GM18907 (cell line): ENCODE measurements around the gene SCN4B.

Source experiments
- ATAC-seq: cut with Tn5 transposase; IDR thresholded peaks from one replicate; pipeline ENCODE4 v1.9.1; 2021; ENCODE audit warnings: mild to moderate bottlenecking, moderate library complexity; ENCODE audit not compliant: unreplicated experiment

The SCN4B gene

DNA sequence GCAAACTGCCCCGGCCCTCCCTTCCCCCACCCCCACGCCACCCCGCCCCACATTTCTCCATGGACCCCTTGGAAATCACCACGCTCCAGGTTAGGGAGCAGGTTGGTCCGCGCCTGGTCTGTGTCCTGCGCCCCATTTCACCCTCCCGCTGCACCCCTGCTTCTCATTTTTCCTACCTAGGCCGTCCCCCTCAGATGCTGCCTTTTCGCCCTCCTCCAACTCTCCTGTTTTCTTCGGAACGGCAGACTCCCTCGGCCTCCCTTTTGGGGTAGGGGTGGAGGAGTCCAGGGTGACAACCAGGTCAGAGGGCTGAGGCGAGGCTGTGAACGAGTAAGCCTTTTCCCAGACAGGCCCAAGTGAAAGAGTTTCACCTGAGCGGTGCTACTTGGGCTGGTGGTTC, 893 bp upstream of the SCN4B start:
- no peak for ATAC-seq

DNA sequence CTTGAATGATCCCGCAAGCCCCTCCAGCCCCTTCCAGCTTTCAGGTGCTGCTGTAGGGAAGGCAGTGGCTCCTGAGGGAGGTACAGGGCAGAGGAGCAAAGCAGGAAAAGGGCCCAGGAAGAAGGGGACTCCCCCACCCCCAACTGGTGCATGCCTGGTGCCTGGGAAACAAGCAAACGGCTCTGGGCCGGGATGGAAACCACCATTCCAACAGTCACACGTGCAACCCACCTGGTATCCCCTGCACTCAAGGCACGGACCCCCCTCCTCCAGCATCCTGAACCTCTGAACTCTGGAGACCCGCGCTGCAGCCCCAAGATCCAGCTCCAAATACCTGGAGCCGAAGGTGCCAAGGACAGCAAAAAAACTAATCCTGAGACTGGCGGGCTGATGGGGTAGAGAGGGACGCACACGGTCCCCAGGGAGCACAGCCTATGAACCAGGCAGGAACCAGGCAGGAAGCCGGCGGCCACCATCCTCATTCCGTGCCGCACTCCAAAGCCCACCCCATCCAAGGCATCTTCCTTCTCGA, 537 bp downstream of the SCN4B start:
- ATAC-seq, result no peak

DNA sequence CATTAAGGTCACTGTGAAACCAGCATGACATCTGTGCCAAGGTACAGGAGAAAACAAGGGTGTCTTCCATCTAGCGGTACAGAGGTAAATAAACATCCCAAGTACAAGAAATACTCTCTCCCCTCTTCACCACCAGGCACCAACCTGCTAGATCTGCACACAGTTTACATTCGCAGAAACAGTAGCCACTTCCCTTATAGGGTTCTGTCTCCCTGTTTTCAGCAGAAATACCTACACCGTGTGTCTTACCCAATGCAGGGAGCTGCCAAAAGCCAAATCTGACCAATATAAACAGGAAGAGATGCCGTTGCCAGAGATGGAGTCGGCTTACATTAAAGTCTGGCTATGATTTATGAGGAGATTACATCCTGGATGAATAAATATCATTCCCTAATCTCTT, 1.2 kb downstream of the SCN4B start:
- no peak for ATAC-seq

DNA sequence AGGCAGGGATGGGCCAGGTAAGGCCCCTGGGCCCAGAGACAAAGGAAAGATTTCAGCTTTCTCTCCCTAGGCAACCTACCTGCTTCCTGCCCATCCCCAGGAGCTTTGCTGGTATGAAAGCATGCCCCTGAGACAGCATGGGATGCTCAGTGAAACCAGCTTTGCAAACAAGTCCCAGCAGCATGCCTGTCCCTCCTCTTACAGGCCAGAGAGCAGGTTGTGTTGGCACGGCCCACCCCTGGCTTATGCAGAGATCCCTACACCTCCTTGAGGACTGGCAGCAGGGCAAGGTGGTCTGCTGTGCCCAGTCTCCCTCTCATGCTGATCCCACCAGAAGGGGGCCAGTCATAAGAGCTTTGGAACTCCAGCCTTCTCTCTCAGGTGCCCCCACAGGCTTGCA, 3.1 kb downstream of the SCN4B start:
- ATAC-seq, result no peak

DNA sequence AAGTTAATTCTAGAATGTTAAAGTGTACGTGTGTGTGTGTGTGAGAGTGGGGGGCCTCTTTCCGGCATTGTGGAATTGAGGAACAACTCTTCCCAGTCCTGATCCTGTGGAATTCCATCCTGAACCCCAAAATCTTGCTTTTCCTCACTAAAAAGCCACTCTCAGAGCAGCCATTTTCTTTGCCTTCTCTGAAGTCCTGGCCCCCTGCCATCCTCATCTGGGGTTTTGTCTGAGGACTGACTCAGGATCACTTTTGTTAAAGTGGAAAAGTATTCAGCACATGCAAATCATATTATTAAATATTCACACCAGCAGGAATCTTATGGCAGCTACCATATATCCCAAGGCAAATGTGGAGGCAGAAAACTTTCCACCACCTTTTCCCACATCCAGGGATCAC, 3.8 kb downstream of the SCN4B start:
- ATAC-seq, result no peak

DNA sequence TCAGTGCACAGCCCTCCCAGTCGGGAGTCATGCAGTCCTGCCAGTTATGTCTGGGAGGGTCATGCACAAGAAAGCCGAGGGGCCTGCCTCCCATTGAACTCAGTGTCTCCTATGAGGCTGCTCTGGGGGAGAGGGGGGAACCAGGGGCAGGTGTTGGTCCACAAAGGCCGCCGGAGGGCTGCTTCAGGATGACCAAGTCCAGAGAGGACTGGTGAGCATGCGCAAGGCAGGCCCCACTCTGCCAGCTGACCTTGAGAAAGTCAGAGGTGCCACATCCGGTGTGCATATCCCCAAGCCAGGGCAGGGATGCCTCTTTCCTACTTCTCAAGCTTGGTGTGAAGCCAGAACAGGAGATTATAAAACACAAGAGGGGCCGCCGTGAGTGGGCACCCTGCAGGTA, 4.4 kb downstream of the SCN4B start:
- ATAC-seq, result no peak

DNA sequence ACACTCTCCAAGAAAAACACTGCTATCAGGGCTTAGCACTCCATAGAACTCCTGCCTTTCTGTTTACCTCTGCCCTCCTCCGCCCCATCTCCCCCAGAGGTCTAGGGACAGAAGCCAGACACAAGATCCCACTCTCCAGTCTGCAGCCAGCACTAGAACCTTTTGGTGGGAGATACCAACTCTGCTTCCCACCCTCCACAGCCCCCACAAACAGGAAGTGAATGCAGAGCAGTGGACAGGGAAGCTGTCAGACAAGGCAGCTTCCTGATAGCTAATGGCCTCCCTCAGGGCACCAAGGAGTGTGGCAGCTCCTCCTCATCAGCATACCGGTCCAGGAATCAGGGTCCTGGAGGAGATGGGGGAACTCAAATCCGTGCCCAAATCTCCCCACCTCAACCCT, 5.1 kb downstream of the SCN4B start:
- ATAC-seq, result no peak

DNA sequence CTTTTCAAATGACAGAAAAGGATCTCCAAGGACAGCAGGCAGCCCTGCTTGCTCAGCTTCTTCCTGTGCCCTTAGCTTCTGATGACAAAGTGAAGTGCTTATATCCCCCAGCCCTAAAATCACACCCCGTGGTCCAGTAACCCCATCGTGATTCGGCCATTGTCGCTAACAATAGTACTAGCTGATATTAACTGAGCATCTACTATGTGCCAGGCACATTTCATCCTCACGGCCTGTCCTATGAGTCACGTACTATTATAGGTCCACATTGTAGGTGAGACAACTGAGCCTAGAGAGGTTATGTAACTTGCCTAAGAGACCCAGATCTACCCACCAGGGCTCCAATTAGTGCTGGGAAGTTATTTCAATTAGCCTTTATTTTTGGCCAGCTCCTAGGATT, 6.1 kb downstream of the SCN4B start:
- ATAC-seq, result no peak

DNA sequence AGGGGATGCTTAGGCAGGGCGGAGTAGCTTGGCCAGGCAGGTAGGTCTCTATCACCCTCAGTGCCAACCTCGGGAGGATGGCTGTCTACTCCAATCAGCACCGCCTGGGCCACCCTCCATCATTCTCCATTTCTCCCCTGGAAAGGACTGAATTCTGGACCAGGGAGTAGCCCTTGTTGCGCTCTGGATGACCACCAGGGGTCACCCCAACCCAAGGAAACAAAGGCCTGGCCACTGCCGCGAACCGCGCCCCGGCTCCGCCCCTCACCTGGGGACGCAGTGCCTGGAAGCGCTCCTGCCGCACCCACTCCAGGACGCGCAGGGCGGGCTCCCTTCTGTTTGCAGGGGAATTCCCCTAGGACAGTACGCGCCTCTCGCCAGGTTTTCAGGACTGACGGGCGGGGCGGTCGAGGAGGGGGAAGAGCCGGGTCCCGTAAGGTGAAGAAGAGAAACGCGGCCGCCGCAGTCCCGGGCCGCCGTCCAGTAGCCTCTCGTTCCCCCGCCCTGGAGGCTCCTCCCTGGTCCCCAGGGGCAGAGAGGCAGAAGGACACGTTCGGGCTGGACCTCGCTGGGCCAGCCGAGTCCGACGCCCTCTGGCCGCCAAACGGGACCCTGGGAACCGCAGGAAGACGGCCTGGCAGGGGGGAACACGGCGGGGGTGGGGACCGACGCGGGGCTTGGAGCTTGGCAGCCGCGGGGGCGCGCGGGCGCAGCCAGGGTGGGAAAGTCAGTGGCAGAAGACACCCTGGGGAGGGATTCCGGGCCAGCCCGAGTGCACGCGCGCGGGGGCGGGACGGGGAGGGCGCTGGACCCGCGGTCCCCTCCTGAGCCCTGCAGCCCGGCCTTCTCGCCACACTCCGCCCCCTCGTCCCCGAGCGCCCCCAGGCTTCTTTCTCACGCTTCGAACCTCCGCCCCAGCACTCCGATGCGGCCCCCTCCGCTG, 7.1 kb downstream of the SCN4B start:
- ATAC-seq, result peak; percentile 85

DNA sequence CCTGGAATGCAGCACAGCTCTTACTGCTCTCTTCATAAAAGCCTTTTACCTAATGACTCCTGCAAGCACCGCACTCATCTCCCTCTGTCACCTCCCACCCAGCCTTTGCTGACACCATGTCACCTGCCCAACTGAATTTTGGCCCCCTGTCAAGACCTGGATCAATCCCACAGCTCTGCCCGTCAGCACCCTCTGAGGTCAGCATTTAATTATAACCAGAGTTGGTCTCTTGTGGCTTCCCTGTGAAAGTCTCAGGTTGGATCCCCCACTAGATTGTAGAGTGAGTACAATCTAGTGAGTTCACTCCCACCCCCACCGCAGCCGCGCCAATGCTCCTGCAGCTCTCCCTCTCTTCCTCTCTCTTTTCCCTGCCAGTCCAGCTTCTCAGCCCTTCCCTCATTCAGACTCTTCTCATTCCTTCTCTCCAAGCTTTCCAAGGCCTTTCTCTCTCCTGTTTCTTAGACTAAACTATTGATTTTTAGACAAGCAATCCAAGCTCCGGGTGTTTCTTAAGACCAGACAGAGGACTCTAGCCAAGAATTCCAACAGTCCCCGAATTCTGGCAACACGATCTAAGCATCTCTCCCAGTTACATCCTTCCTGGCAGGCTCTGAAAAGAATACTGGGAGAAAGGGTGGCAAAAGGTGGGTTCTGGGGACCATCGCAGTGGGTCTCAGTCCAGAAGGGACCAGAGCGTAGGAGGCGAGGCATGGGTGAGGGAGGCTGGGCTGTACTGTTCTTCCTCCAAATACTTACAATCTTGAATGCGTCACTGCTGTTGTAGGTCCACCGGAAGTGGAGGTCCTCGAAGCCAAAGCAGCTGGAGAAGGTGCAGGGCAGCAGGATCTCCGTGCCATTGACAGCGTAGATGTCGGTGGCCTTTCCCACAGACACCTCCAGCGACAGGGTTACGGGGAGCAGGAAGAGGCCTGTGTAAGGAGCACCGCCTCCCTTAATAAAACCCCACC, 8.0 kb downstream of the SCN4B start:
- no peak for ATAC-seq

DNA sequence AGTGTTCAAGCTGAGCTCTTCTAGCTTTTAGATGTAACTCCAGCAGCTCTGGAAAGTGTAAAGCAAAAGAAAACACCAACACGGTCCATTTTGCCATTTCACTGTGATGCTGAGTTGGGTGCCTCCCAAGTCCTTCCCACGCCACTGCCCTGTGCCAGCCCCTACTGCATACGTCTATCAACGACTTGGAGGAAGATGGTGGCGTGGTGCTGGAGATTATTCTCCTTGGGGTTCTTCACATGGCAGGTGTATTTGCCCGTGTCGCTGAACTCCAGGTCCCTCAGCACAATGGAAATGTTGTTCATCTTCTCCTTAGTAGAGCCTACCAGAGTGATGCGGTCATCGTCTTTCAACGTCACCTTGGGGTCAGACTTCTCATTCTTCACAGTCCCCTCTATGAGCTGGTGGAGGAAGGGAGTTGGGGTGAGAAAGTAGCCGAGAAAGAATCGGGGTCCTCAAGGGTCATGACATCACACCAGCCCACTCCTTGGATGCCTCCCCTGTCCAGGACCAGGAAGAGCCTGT, 8.9 kb downstream of the SCN4B start:
- ATAC-seq, result no peak

DNA sequence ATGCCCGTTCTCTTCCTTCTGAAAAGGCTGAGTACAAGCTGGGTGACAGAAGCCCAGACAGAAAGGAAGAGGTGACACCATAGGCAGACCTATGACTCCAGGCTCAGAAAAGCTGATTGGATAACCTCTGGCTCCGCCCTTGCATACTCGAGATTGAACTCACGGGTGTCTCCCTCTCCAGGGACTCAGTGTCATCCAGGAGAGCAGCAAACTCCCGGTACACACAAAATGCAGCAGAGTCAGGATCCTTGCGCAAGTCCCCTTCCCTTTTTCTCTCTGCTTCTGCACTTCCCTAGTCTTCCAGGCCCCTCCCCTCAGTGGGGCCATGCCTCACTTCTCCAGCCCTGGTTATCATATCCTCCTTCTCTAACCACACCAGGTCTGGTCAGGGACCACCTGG, 9.8 kb downstream of the SCN4B start:
- ATAC-seq, result no peak

DNA sequence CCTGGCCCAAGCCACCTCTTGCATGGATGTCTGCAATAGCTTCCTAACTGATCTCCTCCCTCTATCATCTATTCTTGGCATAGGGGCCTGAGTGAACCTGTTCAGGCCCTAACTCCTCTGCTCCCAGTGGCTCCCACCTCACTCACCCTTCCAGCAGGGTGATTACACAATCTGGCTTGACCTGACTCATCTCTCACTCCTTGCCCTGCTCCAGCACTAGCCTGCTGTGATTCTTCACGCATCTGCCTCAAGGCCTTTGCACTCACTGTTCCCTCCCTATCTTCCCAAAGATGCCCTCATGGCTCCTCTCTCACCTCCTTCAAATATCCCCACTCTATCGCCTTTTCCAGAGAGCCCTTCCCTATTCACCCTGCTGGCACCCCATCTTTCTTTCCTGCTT, 10.5 kb downstream of the SCN4B start:
- no peak for ATAC-seq

DNA sequence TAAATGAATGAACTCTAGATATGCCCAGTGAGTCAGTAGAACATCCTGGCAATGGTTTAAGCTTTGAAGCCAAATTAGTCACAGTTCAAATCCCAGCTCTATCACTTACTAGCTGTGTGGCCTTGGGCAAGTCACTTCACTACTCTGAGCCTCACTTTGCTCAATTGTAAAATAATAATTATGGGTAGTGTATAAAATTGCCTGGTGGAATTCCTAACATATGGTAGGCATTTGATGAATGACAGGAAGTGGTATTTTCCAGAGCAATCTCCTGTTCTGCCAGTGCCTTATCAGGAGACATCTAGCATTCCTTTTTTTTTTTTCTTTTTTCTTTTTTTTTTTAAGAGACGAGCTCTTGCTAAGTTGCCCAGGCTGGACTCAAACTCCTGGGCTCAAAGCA, 13.0 kb downstream of the SCN4B start:
- ATAC-seq, result no peak

DNA sequence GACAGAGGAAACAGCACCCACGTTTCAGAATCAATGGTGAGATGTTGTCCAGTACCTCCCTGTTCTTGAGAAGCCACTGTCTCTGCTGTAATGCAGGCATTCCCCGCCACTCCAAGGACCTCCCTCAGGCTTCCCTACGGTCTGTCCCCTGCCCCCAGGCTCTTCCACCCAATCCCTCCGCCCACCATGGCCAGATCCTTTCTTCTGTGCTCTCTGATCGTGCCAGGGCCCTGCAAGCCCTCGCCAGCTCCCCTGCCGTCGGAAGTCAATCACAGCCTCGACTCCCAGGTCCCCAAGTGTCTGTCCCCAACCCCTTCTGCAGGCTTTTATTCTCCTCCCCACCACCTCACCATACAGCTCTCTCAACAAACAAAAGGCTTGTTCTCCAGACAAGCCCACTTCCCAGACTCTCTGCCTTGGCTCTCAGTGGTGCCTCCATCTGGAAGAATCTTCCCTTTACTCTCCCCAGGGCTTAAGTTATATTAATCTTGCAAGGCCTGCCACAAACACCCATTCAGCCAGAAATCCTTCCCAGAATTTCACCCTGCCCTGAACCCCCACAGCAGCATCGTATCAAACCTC, 13.7 kb downstream of the SCN4B start:
- ATAC-seq, result no peak

DNA sequence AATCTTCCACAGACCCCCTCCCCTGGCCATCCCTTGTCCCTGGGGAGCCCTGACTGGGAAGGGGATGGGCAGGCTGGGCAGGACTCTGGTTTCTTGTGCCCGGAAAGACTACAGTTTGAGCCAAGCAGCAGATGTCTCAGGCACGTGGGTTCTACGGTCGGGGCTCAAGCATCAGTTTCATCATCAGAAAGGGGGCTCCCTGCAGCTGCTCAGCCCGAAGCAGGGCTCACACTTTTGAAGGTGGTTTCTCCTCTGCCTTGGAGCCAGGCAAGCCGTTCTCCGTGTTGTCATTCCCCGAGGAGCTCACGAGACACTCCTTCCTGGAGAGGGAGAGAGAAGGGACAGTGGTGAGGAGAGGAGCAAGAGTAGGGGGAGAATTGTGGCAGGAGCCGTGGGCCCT, 15.8 kb downstream of the SCN4B start:
- no peak for ATAC-seq

DNA sequence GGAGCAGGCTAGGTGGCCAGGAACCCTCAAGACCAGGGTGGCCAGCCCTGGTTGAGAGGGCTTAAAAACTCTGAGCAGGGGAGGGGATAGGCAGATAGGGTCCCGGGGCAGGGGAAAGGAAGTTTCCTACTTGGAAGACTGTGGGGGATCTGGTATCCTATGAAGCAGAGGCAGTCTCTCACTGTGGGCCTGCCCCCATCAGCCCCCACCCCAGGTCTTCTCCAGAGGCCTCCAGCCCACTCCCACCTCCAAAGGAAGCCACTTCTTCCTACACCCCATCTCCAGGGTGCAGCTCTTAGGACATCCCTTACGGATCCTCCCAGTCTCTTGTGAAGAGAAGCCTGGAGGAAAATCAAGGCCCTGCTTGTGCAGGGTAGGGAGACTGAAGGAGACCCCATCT, 16.3 kb downstream of the SCN4B start:
- no peak for ATAC-seq

DNA sequence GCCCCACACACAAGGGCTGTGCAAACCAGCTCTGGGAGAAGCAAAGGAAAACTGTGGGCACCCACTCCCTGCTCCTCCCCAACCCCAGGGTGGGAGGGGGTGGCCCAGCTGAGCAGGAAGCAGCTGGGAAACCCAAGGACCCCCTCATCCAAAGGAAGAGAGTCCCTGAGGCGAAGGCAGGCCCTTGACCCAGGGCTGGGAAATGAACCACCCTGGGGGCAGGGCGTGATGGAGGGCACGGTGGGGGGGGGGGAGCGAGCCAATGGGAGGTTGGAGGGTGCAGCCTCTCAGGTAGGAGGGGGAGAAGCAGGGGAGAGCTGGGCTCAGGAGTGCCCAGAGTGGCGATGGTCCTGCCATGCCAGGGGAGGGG, 16.8 kb downstream of the SCN4B start:
- ATAC-seq, result no peak

DNA sequence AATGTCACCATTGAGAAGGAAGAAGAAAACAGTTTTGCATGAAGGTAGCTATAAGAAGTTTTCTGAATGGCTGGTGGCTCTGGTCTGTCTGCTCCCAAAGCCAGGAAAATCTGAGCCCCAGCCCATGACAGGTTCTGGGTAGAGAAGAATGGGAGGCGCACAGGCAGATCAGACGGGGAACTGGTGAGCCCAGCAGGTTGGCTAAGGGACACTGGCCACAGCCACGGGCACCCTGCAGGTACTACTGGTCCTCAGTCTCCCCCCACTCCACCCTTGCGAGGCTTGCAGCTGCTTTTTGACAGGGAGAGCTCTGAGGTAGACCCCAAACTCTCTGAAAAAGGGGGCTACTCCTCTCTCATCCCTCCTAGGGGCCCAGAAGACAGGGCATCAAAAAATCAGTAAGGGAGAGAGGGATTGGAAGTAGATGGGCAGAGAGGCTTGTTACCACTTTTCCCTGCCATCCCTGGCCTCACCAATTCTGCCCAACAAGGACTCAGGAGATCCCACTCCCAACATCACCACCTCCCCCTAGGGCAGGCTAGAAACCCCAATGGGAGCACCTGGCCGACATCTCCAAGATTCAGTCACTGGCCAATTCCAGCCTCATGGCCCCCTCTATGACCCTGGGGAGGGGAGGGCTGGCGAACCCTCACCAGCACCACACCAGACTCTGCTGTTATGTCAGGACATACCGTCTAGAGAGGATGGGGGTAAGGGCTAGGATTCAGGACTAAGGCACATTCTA, 17.4 kb downstream of the SCN4B start:
- ATAC-seq, result no peak

DNA sequence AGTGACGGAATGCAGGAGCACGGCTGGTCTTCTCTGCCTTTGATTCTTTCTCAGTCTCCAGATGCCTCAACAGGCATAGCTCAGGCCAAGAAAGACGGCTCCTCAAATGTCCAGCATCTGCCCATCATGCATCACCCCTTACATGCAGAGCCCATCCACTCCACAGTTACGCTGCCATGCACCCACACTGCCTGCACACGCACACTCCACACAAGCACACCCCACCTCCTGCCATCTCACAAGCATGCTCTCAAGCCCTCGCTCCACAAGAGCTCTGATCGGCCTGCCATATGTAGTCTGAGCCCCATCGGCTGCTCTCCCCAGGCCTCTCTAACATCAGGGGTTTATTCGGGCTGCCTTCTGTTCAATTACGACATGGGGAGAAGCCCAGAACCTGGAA, 18.8 kb downstream of the SCN4B start:
- ATAC-seq, result no peak
